ENCODE measurements around the gene CFL1.

The CFL1 gene

GRCh38 chr11:65879617-65880016 is 21.6 kb upstream of the CFL1 start, which contains the start of gene CTSW:
TSS of gene CTSW (plus strand) at chr11:65879837. CDS start at chr11:65879855, 18 bp downstream.
- Histone ChIP-seq H2AFZ (ENCODE audit: low read length) (no peak within 1 kb of the TSS), H3K79me2 (ENCODE audit: insufficient read depth, low read length) (peaks cover 6% of the 10 kb centered on the region; the same call in 1 of the 2 replicates), H3K4me1 (ENCODE audit: insufficient read depth, low read length, poor library complexity, severe bottlenecking) (peaks cover 37% of the 10 kb centered on the region), H3F3A (ENCODE audit: low read depth) (no peaks in the 10 kb centered on the region), H3K4me2 (ENCODE audit: low read depth, low read length, poor library complexity, severe bottlenecking) (peak within 1 kb of the TSS; percentile 79), H3K27me3 (ENCODE audit: insufficient read depth, low read length, poor library complexity, severe bottlenecking) (no peaks in the 10 kb centered on the region), H4K20me1 (ENCODE audit: insufficient read depth, low read length, poor library complexity, severe bottlenecking) (peaks cover 6% of the 10 kb centered on the region), H3K9me3 (ENCODE audit: insufficient read depth, low read depth, low read length) (no peaks in the 10 kb centered on the region), H3K9ac (ENCODE audit: low read depth, low read length, poor library complexity, severe bottlenecking) (peak within 1 kb of the TSS; percentile 65), H3K4me3 (ENCODE audit: low read length, poor library complexity, severe bottlenecking) (peak within 1 kb of the TSS; percentile 63), H3K36me3 (ENCODE audit: insufficient read depth, low read length) (peaks cover 11% of the 10 kb centered on the region; the same call in 1 of the 2 replicates), H3K9me2 (replicated peaks; ENCODE audit: low read depth, low read length) (no peaks in the 10 kb centered on the region)
- TF ChIP-seq, protein P1, sequence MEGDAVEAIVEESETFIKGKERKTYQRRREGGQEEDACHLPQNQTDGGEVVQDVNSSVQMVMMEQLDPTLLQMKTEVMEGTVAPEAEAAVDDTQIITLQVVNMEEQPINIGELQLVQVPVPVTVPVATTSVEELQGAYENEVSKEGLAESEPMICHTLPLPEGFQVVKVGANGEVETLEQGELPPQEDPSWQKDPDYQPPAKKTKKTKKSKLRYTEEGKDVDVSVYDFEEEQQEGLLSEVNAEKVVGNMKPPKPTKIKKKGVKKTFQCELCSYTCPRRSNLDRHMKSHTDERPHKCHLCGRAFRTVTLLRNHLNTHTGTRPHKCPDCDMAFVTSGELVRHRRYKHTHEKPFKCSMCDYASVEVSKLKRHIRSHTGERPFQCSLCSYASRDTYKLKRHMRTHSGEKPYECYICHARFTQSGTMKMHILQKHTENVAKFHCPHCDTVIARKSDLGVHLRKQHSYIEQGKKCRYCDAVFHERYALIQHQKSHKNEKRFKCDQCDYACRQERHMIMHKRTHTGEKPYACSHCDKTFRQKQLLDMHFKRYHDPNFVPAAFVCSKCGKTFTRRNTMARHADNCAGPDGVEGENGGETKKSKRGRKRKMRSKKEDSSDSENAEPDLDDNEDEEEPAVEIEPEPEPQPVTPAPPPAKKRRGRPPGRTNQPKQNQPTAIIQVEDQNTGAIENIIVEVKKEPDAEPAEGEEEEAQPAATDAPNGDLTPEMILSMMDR (conservative IDR thresholded peaks at IDR 0.05; ENCODE audit: low read length), result no peak
- no peak for TF ChIP-seq EZH2phosphoT487 (IDR thresholded peaks at IDR 0.05; ENCODE audit: borderline replicate concordance)

DNA sequence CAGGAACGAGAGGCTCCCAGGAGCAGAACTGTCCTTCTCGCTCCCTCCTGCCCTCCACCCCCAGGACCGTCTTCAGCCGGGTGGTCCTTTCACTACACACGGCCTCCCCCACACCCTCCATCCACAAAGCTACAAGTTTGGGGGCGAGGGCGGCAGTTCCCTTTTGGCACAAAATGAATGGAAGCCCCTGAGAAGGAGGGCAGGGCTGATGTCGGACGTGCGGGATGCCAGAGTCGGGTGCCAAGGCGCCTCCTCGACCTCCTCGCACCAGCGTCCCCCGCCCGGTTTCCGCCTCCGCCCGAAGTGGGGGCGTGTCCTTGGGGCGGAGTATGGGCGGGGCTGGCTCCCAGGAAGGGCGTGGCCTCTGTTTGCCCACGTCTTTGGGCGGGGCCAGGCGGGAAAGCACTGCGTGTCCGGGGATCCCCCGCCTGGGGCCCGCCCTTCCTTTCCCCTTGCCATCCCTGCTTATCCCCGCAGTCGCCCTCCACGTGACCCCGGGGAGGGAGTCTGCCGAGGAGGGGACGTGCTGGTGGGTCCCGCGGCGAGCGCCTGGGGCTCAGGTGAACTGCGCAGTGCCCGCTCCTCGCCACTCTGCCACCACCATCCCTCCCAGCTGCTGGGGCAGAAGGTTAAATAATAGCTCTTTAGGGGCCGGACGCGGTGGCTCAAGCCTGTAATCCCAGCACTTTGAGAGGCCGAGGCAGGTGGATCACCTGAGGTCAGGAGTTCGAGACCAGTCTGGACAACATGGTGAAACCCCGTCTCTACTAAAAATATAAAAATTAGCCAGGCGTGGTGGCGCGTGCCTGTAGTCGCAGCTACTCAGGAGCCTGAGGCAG is 15.6 kb upstream of the CFL1 start:
- Histone ChIP-seq H3F3A (ENCODE audit: low read depth) (no peaks in the 10 kb centered on the region), H3K4me2 (ENCODE audit: low read depth, low read length, poor library complexity, severe bottlenecking) (peak overlapping the region; percentile 85), H3K9me2 (replicated peaks; ENCODE audit: low read depth, low read length) (no peaks in the 10 kb centered on the region), H3K9me3 (ENCODE audit: insufficient read depth, low read depth, low read length) (no peaks in the 10 kb centered on the region), H3K9ac (ENCODE audit: low read depth, low read length, poor library complexity, severe bottlenecking) (peak overlapping the region; percentile 73), H3K36me3 (ENCODE audit: insufficient read depth, low read length) (no peaks in the 10 kb centered on the region), H3K4me1 (ENCODE audit: insufficient read depth, low read length, poor library complexity, severe bottlenecking) (peaks cover 34% of the 10 kb centered on the region), H3K27me3 (ENCODE audit: insufficient read depth, low read length, poor library complexity, severe bottlenecking) (no peaks in the 10 kb centered on the region), H3K4me3 (ENCODE audit: low read length, poor library complexity, severe bottlenecking) (peak overlapping the region; percentile 75), H4K20me1 (ENCODE audit: insufficient read depth, low read length, poor library complexity, severe bottlenecking) (no peaks in the 10 kb centered on the region), H2AFZ (ENCODE audit: low read length) (peak overlapping the region; percentile 93), H3K79me2 (ENCODE audit: insufficient read depth, low read length) (no peaks in the 10 kb centered on the region)
- no peak for TF ChIP-seq EZH2phosphoT487 (IDR thresholded peaks at IDR 0.05; ENCODE audit: borderline replicate concordance)
- TF ChIP-seq, protein P1 (conservative IDR thresholded peaks at IDR 0.05; ENCODE audit: low read length), result no peak

DNA sequence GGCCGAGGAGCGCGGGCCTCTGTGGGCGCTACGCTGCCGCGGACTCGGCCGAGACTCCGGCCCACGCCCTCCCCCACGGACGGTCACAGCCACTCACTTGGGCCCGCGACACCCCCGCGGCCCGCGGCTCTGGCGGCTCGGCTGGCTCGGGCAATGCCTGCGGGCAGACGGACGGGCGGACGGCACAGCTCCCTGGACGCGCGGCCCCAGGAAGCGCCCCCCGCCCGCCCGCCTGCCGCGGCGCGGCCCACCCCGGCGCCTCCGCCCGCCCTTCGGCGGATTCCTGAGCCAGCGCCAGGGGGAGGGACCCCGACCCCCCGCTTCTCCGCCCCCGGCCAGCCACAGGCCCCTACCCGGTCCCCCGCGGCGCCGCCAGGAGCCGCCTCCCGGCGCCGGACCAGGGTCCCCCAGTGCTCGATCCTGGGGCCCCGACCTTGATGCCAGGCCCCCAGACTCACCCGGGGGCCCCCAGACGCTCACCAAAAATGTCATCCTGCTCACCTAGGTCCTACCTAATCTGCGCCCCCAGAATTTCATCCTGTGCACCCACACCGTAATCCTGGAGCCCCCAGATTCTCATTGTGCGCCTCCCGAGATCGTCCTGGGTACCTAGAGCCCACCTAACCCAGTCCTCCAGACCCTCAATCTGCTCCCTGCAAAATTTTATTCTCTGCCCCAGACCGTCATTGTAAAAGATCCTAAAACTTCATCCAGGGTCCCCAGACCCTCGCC is 14.8 kb upstream of the CFL1 start, which contains the start of gene EFEMP2:
Gene EFEMP2 (minus strand): TSS at position 215 of the 732 bp plus-strand sequence. CDS start 446 bp downstream, outside the sequence.
- H2AFZ ChIP-seq (ENCODE audit: low read length), result peak within 1 kb of the TSS; percentile 93
- H3K36me3 ChIP-seq (ENCODE audit: insufficient read depth, low read length), result no peaks in the 10 kb centered on the region
- H3K4me2 ChIP-seq (ENCODE audit: low read depth, low read length, poor library complexity, severe bottlenecking), result peak within 1 kb of the TSS; percentile 85
- no peaks in the 10 kb centered on the region for H3K27me3 ChIP-seq (ENCODE audit: insufficient read depth, low read length, poor library complexity, severe bottlenecking)
- no peaks in the 10 kb centered on the region for H3K9me3 ChIP-seq (ENCODE audit: insufficient read depth, low read depth, low read length)
- H3K79me2 ChIP-seq (ENCODE audit: insufficient read depth, low read length), result no peaks in the 10 kb centered on the region
- H3K4me3 ChIP-seq (ENCODE audit: low read length, poor library complexity, severe bottlenecking), result peak within 1 kb of the TSS; percentile 75
- H3F3A ChIP-seq (ENCODE audit: low read depth), result no peaks in the 10 kb centered on the region
- no peaks in the 10 kb centered on the region for H3K9me2 ChIP-seq (replicated peaks; ENCODE audit: low read depth, low read length)
- peaks cover 34% of the 10 kb centered on the region for H3K4me1 ChIP-seq (ENCODE audit: insufficient read depth, low read length, poor library complexity, severe bottlenecking)
- H3K9ac ChIP-seq (ENCODE audit: low read depth, low read length, poor library complexity, severe bottlenecking), result peak within 1 kb of the TSS; percentile 73
- H4K20me1 ChIP-seq (ENCODE audit: insufficient read depth, low read length, poor library complexity, severe bottlenecking), result no peaks in the 10 kb centered on the region
- TF ChIP-seq, protein P1 (conservative IDR thresholded peaks at IDR 0.05; ENCODE audit: low read length), result no peak
- TF ChIP-seq EZH2phosphoT487 (IDR thresholded peaks at IDR 0.05; ENCODE audit: borderline replicate concordance), result no peak
